K562 (cell line): ENCODE results near the gene TDRKH. TPM values are rescaled to one million over a fixed set of nuclear protein-coding genes. Genes with fewer than 3 reads are reported as not detected.
"Not testable (repeated sequence)": the region's sequence is repeated elsewhere in the genome, so short reads cannot be mapped to it uniquely, and the experiment has no call there.

Source experiments
- ATAC-seq: fragments of 200-7000 bp; cut with Tn5 transposase; 3 replicates; pipeline ENCODE4 v1.9.1; 2020; ENCODE audit warnings: moderate library complexity
- BruUV-seq: library from RNA; stranded (reverse); fragments of 400-500 nt; replicated peaks from 2 replicates; lab custom pipeline; 2021; lab: Mats Ljungman, UMichigan
- CTCF ChIA-PET: fragments of 300-600 bp; formaldehyde crosslinking; extraction: SDS; loops from one replicate; lab custom pipeline; 2021; ENCODE audit warnings: low intra/inter-chr PET ratio; lab: Yijun Ruan, JAX
- POLR2A ChIA-PET: fragments of 300-600, 350-650 bp; sonication (Branson Sonifier 250); formaldehyde crosslinking; extraction: SDS; loops from one replicate; lab custom pipeline; 2021; ENCODE audit warnings: antibody characterized with exemption, inconsistent platforms; lab: Yijun Ruan, JAX
- DNase-seq, 4 experiments: peaks; one replicate each; pipeline versions ENCODE4 v3.0.0 to v3.0.0-alpha.2; 2011 to 2018; ENCODE audit warnings: low spot score in 3 of 4, mixed read lengths in 3 of 4; ENCODE audit errors: extremely low read depth in 1 of 4
- FAIRE-seq: peaks from 2 replicates; lab custom pipeline; 2011; peaks lifted over from hg19 to GRCh38; lab: Jason Lieb, UNC
- H2AFZ ChIP-seq: 2 replicates; pipeline ENCODE4 v1.6.0; 2011; ENCODE audit warnings: low read depth, low read length, control low read depth, inconsistent platforms
- H3K27ac ChIP-seq: fragments of 200-600 bp; 3 replicates; pipeline ENCODE4 v1.8.0; 2011; ENCODE audit warnings: low read depth, mild to moderate bottlenecking, control low read depth, inconsistent platforms, low read length, moderate library complexity, mixed read lengths; ENCODE audit errors: extremely low read depth
- H3K27me3 ChIP-seq, 2 experiments: fragments of 300-600 bp in 1 of 2; 2 replicates in 1 of 2; 3 replicates in 1 of 2; pipeline versions ENCODE4 v1.6.0 to v1.8.0; 2011; ENCODE audit warnings: inconsistent platforms in 2 of 2, low read length in 2 of 2, mild to moderate bottlenecking in 1 of 2, mixed read lengths in 1 of 2, moderate library complexity in 1 of 2; ENCODE audit not compliant: control insufficient read depth in 2 of 2, insufficient read depth in 2 of 2
- H3K36me3 ChIP-seq: fragments of 300-600 bp; 3 replicates; pipeline ENCODE4 v1.8.0; 2011; ENCODE audit warnings: mild to moderate bottlenecking, low read length, inconsistent platforms; ENCODE audit not compliant: control insufficient read depth, insufficient read depth
- H3K4me1 ChIP-seq, 2 experiments: fragments of 200-600 bp in 1 of 2; replicated peaks in 1 of 2; 2 replicates in 1 of 2; 3 replicates in 1 of 2; pipeline versions ENCODE4 v1.5.1 to v1.8.0; 2011; ENCODE audit warnings: inconsistent platforms in 2 of 2, low read length in 2 of 2, mild to moderate bottlenecking in 1 of 2, mixed read lengths in 1 of 2, moderate library complexity in 1 of 2; ENCODE audit not compliant: control insufficient read depth in 2 of 2, insufficient read depth in 2 of 2
- H3K4me2 ChIP-seq: 2 replicates; pipeline ENCODE4 v1.6.1; 2011; ENCODE audit warnings: low read length, control low read depth, inconsistent platforms, mixed read lengths; ENCODE audit not compliant: insufficient read depth
- H3K4me3 ChIP-seq: fragments of 200-600 bp; sonication (generic), shearing (Covaris generic); 2 replicates; pipeline ENCODE4 v1.5.1; 2016; ENCODE audit warnings: control low read depth, inconsistent platforms
- H3K79me2 ChIP-seq: fragments of 200-600 bp; 3 replicates; pipeline ENCODE4 v1.8.0; 2011; ENCODE audit warnings: low read length, inconsistent platforms; ENCODE audit not compliant: control insufficient read depth, insufficient read depth
- H3K9ac ChIP-seq, 2 experiments: 2 replicates each; pipeline versions ENCODE4 v1.6.0 to v1.6.1; 2011; ENCODE audit warnings: low read depth in 2 of 2, low read length in 2 of 2, control low read depth in 1 of 2, inconsistent platforms in 1 of 2, mild to moderate bottlenecking in 1 of 2, mixed read lengths in 1 of 2; ENCODE audit not compliant: insufficient read depth in 1 of 2
- H3K9me1 ChIP-seq: one replicate; pipeline ENCODE4 v1.6.0; 2011; ENCODE audit warnings: inconsistent platforms, mild to moderate bottlenecking, low read length, moderate library complexity; ENCODE audit not compliant: control insufficient read depth, insufficient read depth
- H3K9me3 ChIP-seq: replicated peaks from 2 replicates; pipeline ENCODE4 v1.5.1; 2011; ENCODE audit warnings: low read depth, low read length, inconsistent platforms; ENCODE audit not compliant: control insufficient read depth, insufficient read depth
- H4K20me1 ChIP-seq: replicated peaks from 2 replicates; pipeline ENCODE4 v1.6.1; 2011; ENCODE audit warnings: low read length, inconsistent platforms, mixed read lengths; ENCODE audit not compliant: control insufficient read depth, insufficient read depth
- C11orf30 ChIP-seq: fragments of 450-650 bp; IDR thresholded peaks from 2 replicates; pipeline ENCODE4 v1.6.1; 2016; ENCODE audit warnings: low read depth, mild to moderate bottlenecking
- DNMT1 ChIP-seq: fragments of 450-650 bp; IDR thresholded peaks from 2 replicates; pipeline ENCODE4 v1.6.1; 2016; ENCODE audit warnings: antibody characterized with exemption, mild to moderate bottlenecking
- E2F4 ChIP-seq: sonication (generic); formaldehyde crosslinking; IDR thresholded peaks from 2 replicates; pipeline ENCODE4 v1.8.0; 2022; ENCODE audit warnings: mild to moderate bottlenecking, low read depth, missing genetic modification reagents
- EZH2 ChIP-seq: IDR thresholded peaks from 2 replicates; pipeline ENCODE4 v1.6.1; 2012; ENCODE audit warnings: low read depth, mild to moderate bottlenecking, inconsistent platforms, low read length, borderline replicate concordance
- MAFG ChIP-seq: fragments of 450-650 bp; conservative IDR thresholded peaks from 2 replicates; pipeline ENCODE4 v1.6.1; 2016; ENCODE audit warnings: missing genetic modification characterization, missing compliant biosample characterization
- PCBP2 ChIP-seq: fragments of 200-400 bp; formaldehyde crosslinking; IDR thresholded peaks from 2 replicates; pipeline ENCODE4 v1.6.1; 2018; ENCODE audit warnings: low read length, low read depth, mild to moderate bottlenecking, moderate library complexity; ENCODE audit not compliant: poor library complexity, severe bottlenecking
- RBM34 ChIP-seq: fragments of 200-400 bp; formaldehyde crosslinking; IDR thresholded peaks from 2 replicates; pipeline ENCODE4 v1.6.1; 2018; ENCODE audit warnings: low read length, borderline replicate concordance; ENCODE audit not compliant: insufficient read depth
- SIX5 ChIP-seq, 2 experiments: IDR thresholded peaks; 2 replicates each; pipeline ENCODE4 v1.6.1; 2011; ENCODE audit warnings: low read length in 2 of 2, borderline replicate concordance in 1 of 2, low read depth in 1 of 2, mild to moderate bottlenecking in 1 of 2, moderate library complexity in 1 of 2; ENCODE audit not compliant: insufficient read depth in 1 of 2
- WHSC1 ChIP-seq: IDR thresholded peaks from one replicate; pipeline ENCODE4 v1.6.1; 2012; ENCODE audit warnings: low read length, control low read depth, inconsistent platforms
- ZNF140 ChIP-seq: fragments of 250-450 bp; sonication (Bioruptor Pico); IDR thresholded peaks from 2 replicates; pipeline ENCODE4 v1.8.0; 2021; ENCODE audit warnings: moderate library complexity, mild to moderate bottlenecking, inconsistent platforms
- ZNF324 ChIP-seq: fragments of 250-450 bp; sonication (Bioruptor Pico); IDR thresholded peaks from 2 replicates; pipeline ENCODE4 v1.4.0; 2020; ENCODE audit warnings: mild to moderate bottlenecking
- WGBS: fragments of 100-300 bp; shearing (Covaris generic); methylation state at CpG from one replicate; pipeline ENCODE4 v1.1.6; 2016; ENCODE audit warnings: low coverage, mixed read lengths; ENCODE audit not compliant: insufficient coverage; ENCODE audit errors: missing lambda C conversion rate; 5-methylcytosine and 5-hydroxymethylcytosine counted together
- in situ Hi-C: fragments of 300-500 bp; cut with MboI; formaldehyde crosslinking; loops from 4 replicates; pipeline ENCODE4 v1.15.0; 2018; ENCODE audit warnings: inconsistent platforms, mixed read lengths
- intact Hi-C: fragments of 100-400 bp; cut with micrococcal nuclease; formaldehyde crosslinking; loops from 2 replicates; pipeline ENCODE4 v1.14.2; 2022
- polyA plus RNA-seq, 8 experiments: library from polyadenylated mRNA; depleted of rRNA in 4 of 8; stranded (reverse) in 5 of 8; unstranded in 3 of 8; fragments of >200 nt; fragmentation: Nextera tagmentation in 2 of 8; fragmentation: Illumina TruSeq in 1 of 8; extraction: Ambion mirVana in 2 of 8; extraction: Trizol in 1 of 8; gene quantifications; 2 replicates each; pipeline versions ENCODE4 v1.2.1 to v1.2.3, GENCODE V29; 2011 to 2014; ENCODE audit warnings: inconsistent platforms in 1 of 8, missing spikeins in 1 of 8
- total RNA-seq, 7 experiments: library from RNA; depleted of rRNA in 6 of 7; stranded (reverse); fragments of >200 nt in 6 of 7; fragmentation: Illumina TruSeq in 2 of 7; extraction: Trizol in 2 of 7; gene quantifications; 2 replicates each; pipeline versions ENCODE4 v1.2.1 to v1.2.3, GENCODE V29; 2011 to 2021; ENCODE audit warnings: low replicate concordance in 1 of 7
- TF ChIP-seq, protein P1 (sequence below): fragments of 250-450 bp; sonication (Bioruptor Pico); IDR thresholded peaks from 2 replicates; pipeline ENCODE4 v1.4.0; 2020

The TDRKH gene
- total and polyA plus RNA-seq, 9 of the 15 experiments (the other 6 are each of a cell fraction or from before 2014, with no cell fraction given): 4.3 to 21.3 (median 8.4) TPM

DNA sequence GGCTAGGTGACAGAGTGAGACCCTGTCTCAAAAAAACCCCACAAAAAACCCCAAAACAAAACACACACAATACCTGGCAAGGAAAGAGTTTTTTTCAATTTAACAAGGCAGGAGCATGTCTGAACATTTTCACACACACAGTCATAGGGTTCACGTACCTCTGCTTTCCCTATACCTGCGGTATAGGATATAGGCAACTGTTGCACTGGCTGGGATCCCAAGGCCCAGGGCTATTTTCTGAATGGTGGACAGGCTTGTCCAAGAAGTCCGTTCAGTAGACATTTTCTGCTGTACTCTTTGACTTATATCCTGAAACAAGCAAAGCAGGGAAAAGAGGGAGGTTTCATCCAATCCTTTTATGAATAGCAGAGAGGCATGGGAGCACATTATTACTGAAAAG lies 7.6 kb downstream of the TDRKH start (continued):
- TF ChIP-seq C11orf30: no peak
- TF ChIP-seq E2F4 (CRISPR knock-in tag): no peak
- TF ChIP-seq ZNF140 (CRISPR knock-in tag): no peak
- TF ChIP-seq, protein P1, sequence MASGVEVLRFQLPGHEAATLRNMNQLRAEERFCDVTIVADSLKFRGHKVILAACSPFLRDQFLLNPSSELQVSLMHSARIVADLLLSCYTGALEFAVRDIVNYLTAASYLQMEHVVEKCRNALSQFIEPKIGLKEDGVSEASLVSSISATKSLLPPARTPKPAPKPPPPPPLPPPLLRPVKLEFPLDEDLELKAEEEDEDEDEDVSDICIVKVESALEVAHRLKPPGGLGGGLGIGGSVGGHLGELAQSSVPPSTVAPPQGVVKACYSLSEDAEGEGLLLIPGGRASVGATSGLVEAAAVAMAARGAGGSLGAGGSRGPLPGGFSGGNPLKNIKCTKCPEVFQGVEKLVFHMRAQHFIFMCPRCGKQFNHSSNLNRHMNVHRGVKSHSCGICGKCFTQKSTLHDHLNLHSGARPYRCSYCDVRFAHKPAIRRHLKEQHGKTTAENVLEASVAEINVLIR: no peak
- TF ChIP-seq DNMT1: no peak
- TF ChIP-seq SIX5 (IDR thresholded peaks at IDR 0.05; ENCODE audit: borderline replicate concordance in 1 of 2, insufficient read depth in 1 of 2, low read depth in 1 of 2, low read length in 2 of 2): no peak
- TF ChIP-seq RBM34: no peak
- no peak for TF ChIP-seq ZNF324
- TF ChIP-seq EZH2: no peak
- TF ChIP-seq WHSC1: no peak
- TF ChIP-seq PCBP2: no peak
- TF ChIP-seq MAFG (tag): no peak
- TF ChIP-seq, all 486 proteins: peak for 0

DNA sequence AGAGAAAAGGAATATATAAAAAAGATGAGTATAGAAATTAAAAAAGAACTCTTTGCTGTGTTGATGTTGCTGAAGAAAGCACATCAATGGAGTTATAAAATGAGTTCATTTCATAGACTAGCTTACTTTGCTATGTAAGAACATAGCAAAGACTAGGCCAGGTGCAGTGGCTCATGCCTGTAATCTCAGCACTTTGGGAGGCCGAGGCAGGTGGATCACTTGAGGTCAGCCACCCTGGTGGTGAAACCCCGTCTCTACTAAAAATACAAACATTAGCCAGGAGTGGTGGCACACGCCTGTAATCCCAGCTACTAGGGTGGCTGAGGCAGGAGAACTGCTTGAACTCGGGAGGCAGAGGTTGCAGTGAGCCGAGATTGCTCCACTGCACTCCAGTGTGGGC lies 8.3 kb downstream of the TDRKH start:
- in situ Hi-C loops, H3K9me1 ChIP-seq, H3K36me3 ChIP-seq, CTCF ChIA-PET, H2AFZ ChIP-seq, H3K79me2 ChIP-seq, BruUV-seq, H3K4me3 ChIP-seq, FAIRE-seq, H4K20me1 ChIP-seq, H3K27me3 ChIP-seq, H3K4me2 ChIP-seq, ATAC-seq, intact Hi-C loops, H3K9ac ChIP-seq, H3K27ac ChIP-seq, DNase-seq, H3K9me3 ChIP-seq: not testable (repeated sequence)
- POLR2A ChIA-PET: interaction anchor here (1.1 kb wide), 1 partner anchor 8 kb away, joined by 3 read pairs; no protein-coding TSS in a partner anchor
- WGBS: 75% methylated on average over 5 of the region's 5 CpGs
- peaks cover 0 to 16% of the 10 kb centered on the region in 2 experiments; a peak in 3 of 5 replicates for H3K4me1 ChIP-seq

DNA sequence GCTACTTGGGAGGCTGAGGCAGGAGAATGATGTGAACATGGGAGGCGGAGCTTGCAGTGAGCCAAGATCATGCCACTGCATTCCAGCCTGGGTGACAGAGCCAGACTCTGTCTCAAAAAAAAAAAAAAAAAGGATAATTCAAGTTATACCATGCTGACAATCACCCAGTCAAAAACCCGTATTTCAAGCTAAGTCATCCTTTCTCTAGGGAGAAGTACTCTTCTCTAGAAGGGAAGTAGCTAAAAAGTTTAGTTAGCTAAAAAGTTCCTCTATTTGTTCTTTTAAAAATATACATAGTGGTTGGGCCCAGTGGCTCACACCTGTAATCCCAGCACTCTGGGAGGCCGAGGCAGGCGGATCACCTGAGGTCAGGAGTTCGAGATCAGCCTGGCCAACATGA lies 9.6 kb downstream of the TDRKH start:
- CTCF ChIA-PET, H3K27ac ChIP-seq, H2AFZ ChIP-seq, H3K9me3 ChIP-seq, H4K20me1 ChIP-seq, in situ Hi-C loops, BruUV-seq, H3K79me2 ChIP-seq, H3K9ac ChIP-seq, H3K4me3 ChIP-seq, FAIRE-seq, intact Hi-C loops, H3K27me3 ChIP-seq, ATAC-seq, H3K4me2 ChIP-seq, DNase-seq, H3K9me1 ChIP-seq, H3K36me3 ChIP-seq: not testable (repeated sequence)
- POLR2A ChIA-PET: interaction anchor here (0.6 kb wide), 1 partner anchor 30 kb away, joined by 3 read pairs; no protein-coding TSS in a partner anchor
- 75% methylated on average over 4 of the region's 5 CpGs for WGBS
- H3K4me1 ChIP-seq: peaks cover 7 to 27% of the 10 kb centered on the region in 2 experiments; a peak in 4 of 5 replicates
